ENCODE results near the gene PLD5. TPM values are rescaled to one million over a fixed set of nuclear protein-coding genes. Genes with fewer than 3 reads are reported as not detected.
"Not testable (repeated sequence)": the region's sequence is repeated elsewhere in the genome, so short reads cannot be mapped to it uniquely, and the experiment has no call there.

The PLD5 gene
- polyA plus RNA-seq, 3 donors = 0.03 to 0.22 (median 0.14) TPM

GRCh38 chr1:242522304-242522945 lies 2.1 kb downstream of the PLD5 start:
- no peak overlapping the region for H3K27ac ChIP-seq (ENCODE audit: low read depth, low read length)
- WGBS, 3 donors = 49 to 57% (median 55%) methylated on average over 6 of the region's 6 CpGs

- WGBS, 3 donors = 42 to 68% (median 58%) methylated on average over 2 of the region's 2 CpGs
- no peak overlapping the region for H3K27ac ChIP-seq (ENCODE audit: low read depth, low read length)
Measured at GRCh38 chr1:242515555-242515954, 8.9 kb downstream of the PLD5 start.

GRCh38 chr1:242506724-242507123 lies 17.8 kb downstream of the PLD5 start:
- 88 to 91% (median 89%) methylated on average over 12 of the region's 12 CpGs for WGBS, 3 donors

GRCh38 chr1:242489545-242489944 lies 35.0 kb downstream of the PLD5 start:
- H3K27ac ChIP-seq (ENCODE audit: low read depth, low read length) = no peak overlapping the region
- 30 to 57% (median 56%) methylated on average over 3 of the region's 3 CpGs for WGBS, 3 donors

More at GRCh38 chr1:242506724-242507123, 17.8 kb downstream of the PLD5 start:
- H3K27ac ChIP-seq (ENCODE audit: low read depth, low read length) = no peak overlapping the region

- 14 to 23% (median 14%) methylated on average over 3 of the region's 3 CpGs for WGBS, 3 donors
- no peak overlapping the region for H3K27ac ChIP-seq (ENCODE audit: low read depth, low read length)
Measured at GRCh38 chr1:242477944-242478343, 46.6 kb downstream of the PLD5 start.

GRCh38 chr1:242470774-242471173 lies 53.7 kb downstream of the PLD5 start:
- WGBS, 3 donors = 82 to 84% (median 84%) methylated on average over 6 of the region's 6 CpGs
- H3K27ac ChIP-seq (ENCODE audit: low read depth, low read length) = no peak overlapping the region

- H3K27ac ChIP-seq (ENCODE audit: low read depth, low read length) = no peak overlapping the region
- 22 to 52% (median 35%) methylated on average over 4 of the region's 4 CpGs for WGBS, 3 donors
Measured at GRCh38 chr1:242468784-242469183, 55.7 kb downstream of the PLD5 start.

- no peak overlapping the region for H3K27ac ChIP-seq (ENCODE audit: low read depth, low read length)
- WGBS, 3 donors = 12 to 16% (median 16%) methylated on average over 4 of the region's 4 CpGs
Measured at GRCh38 chr1:242467556-242468145, 56.8 kb downstream of the PLD5 start.

GRCh38 chr1:242462867-242463266 lies 61.6 kb downstream of the PLD5 start:
- no peak overlapping the region for H3K27ac ChIP-seq (ENCODE audit: low read depth, low read length)
- WGBS, 3 donors = 87 to 92% (median 90%) methylated on average over 7 of the region's 7 CpGs

- not testable (repeated sequence) for H3K27ac ChIP-seq (ENCODE audit: low read depth, low read length)
- 66 to 91% (median 69%) methylated on average over 5 of the region's 5 CpGs for WGBS, 3 donors
Measured at GRCh38 chr1:242459740-242460139, 64.8 kb downstream of the PLD5 start.

- WGBS, 3 donors = 72 to 75% (median 72%) methylated on average over 11 of the region's 11 CpGs
- H3K27ac ChIP-seq (ENCODE audit: low read depth, low read length) = no peak overlapping the region
Measured at GRCh38 chr1:242456726-242457269, 67.7 kb downstream of the PLD5 start.

- H3K27ac ChIP-seq (ENCODE audit: low read depth, low read length) = no peak overlapping the region
- WGBS, 3 donors = 0% methylated on average over 1 of the region's 1 CpG
Measured at GRCh38 chr1:242455052-242455361, 69.5 kb downstream of the PLD5 start.

- H3K27ac ChIP-seq (ENCODE audit: low read depth, low read length) = no peak overlapping the region
- WGBS, 3 donors = 25 to 37% (median 34%) methylated on average over 9 of the region's 9 CpGs
Measured at GRCh38 chr1:242454262-242455051, 70.0 kb downstream of the PLD5 start.

- no peak overlapping the region for H3K27ac ChIP-seq (ENCODE audit: low read depth, low read length)
- 79 to 88% (median 85%) methylated on average over 8 of the region's 8 CpGs for WGBS, 3 donors
Measured at GRCh38 chr1:242452573-242452972, 71.9 kb downstream of the PLD5 start.

- 40 to 71% (median 69%) methylated on average over 9 of the region's 9 CpGs for WGBS, 3 donors
- no peak overlapping the region for H3K27ac ChIP-seq (ENCODE audit: low read depth, low read length)
Measured at GRCh38 chr1:242449661-242450060, 74.8 kb downstream of the PLD5 start.

- no peak overlapping the region for H3K27ac ChIP-seq (ENCODE audit: low read depth, low read length)
- WGBS, 3 donors = 20 to 45% (median 44%) methylated on average over 12 of the region's 12 CpGs
Measured at GRCh38 chr1:242448910-242449645, 75.4 kb downstream of the PLD5 start.

- WGBS, 3 donors = 58 to 69% (median 59%) methylated on average over 7 of the region's 7 CpGs
Measured at GRCh38 chr1:242447689-242448088, 76.8 kb downstream of the PLD5 start.

GRCh38 chr1:242440757-242441156 lies 83.7 kb downstream of the PLD5 start:
- 88 to 91% (median 90%) methylated on average over 1 of the region's 1 CpG for WGBS, 3 donors
- H3K27ac ChIP-seq (ENCODE audit: low read depth, low read length) = no peak overlapping the region

More at GRCh38 chr1:242447689-242448088, 76.8 kb downstream of the PLD5 start:
- H3K27ac ChIP-seq (ENCODE audit: low read depth, low read length) = no peak overlapping the region

GRCh38 chr1:242435200-242435599 lies 89.3 kb downstream of the PLD5 start:
- 61 to 67% (median 67%) methylated on average over 2 of the region's 2 CpGs for WGBS, 3 donors

More at GRCh38 chr1:242435200-242435599, 89.3 kb downstream of the PLD5 start:
- no peak overlapping the region for H3K27ac ChIP-seq (ENCODE audit: low read depth, low read length)
